ENCODE results near the gene NFIB. TPM values are rescaled to one million over a fixed set of nuclear protein-coding genes. Genes with fewer than 3 reads are reported as not detected.

The NFIB gene
- total RNA-seq, 1 donor from 2014 or later = 119 TPM

DNA sequence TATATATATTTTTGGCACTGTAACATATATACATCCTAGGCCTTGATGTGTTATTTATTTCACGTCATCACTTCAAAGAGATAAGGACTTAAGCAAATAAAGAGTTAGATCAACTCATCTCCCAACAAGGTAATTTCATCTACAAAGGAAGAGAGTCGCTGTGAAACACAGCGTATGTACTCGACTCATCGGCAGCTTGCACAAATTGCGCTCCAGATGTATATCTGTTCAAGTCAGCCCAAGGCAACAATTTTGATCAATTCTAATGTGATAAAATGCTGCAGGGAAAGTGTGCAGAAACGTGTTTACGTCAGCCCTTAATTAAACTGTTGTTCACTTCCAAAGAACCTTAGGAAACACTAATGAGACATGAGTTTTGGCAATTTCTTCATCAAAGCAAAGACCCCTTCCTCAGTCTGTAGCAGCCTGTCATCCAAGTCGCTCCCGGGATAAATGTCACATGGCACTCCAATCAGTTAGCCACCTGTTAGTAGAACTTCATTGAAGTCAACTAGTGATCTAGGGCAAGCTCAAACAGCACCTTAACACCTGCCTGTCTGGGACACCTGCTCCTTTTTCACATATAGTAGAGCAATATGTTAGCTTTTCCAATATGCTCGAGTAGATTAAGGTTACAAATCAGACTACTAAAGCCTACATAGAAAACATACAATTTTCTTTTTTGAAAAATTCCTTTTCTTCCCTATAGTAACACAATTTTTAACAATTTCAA is 182.4 kb downstream of the NFIB start:
- no peak for DNase-seq (ENCODE audit: extremely low read depth, low read depth, low spot score)

DNA sequence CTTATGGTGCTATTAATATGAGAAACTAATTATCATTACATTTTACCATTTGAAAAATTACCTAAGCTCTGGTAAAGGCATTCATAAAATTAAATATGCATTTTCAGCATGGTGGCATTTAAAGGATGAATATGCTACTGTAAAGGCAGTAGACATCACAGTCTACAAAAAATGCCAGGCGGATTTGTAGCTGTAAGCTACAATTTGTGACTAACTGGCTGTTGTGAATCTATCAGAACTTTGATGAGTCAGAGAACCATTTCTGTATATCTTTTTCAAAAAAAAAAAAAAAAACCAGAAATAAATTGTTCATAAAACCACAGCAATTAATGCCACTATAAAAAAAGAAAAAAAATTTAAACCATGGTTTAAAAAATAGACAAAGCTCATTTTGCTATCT is 186.3 kb downstream of the NFIB start:
- no peak for DNase-seq (ENCODE audit: extremely low read depth, low read depth, low spot score)

DNA sequence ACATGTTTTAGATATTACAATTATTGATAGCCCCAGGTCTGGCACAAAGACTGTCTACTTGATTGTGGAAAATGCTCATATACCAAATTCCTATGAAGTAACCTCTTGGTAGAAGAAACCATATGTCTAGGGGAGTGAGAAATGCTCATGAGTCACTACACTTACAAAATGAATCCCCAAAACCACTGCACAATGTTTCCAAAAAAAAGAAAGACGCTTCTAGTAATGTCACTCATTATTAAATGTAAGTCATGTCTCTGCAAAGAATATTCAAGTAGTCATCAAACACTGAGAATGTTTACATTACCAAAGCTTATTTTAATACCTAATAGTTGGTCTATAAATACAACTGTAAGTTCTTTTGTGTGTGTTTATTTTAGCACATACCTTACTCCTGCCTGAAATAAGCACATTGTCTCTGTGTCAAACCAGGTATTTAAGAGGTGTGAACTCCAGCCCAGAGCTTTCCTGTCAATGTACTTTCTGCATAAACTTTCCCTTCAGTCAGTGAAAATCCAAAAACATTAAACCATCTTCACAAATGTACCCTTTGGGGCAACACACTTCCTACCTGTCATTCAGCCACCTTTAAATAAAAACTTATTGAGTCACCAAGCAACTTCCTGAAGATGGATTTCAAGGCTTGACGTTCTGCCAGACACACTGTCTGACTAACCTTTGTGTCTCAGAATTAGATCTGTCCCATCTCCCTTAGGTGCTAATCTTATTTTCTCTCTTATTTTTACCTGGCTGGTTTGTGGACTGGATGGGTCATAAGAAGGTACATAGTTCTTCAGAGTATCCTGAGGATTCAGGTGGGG is 194.0 kb downstream of the NFIB start:
- DNase-seq (ENCODE audit: extremely low read depth, low read depth, low spot score) = no peak

DNA sequence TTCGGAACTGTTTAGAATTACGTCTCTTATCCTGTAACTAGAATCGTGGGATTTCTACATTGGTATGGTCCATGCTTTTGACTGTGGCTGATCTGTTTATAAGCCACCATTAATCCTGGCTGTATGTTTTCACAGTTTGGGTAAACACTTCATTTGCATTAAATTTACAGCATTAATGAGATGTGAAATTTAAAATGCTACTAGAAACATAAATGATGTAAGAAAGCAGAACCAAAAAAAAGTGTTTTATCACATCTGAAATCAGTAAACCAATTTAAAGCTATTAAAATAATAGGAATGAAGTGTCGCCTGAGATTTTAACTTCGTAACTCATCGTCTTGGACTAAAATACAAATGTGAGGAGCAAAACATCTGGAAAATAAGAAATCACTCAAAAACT is 201.7 kb downstream of the NFIB start:
- no peak for DNase-seq (ENCODE audit: extremely low read depth, low read depth, low spot score)

DNA sequence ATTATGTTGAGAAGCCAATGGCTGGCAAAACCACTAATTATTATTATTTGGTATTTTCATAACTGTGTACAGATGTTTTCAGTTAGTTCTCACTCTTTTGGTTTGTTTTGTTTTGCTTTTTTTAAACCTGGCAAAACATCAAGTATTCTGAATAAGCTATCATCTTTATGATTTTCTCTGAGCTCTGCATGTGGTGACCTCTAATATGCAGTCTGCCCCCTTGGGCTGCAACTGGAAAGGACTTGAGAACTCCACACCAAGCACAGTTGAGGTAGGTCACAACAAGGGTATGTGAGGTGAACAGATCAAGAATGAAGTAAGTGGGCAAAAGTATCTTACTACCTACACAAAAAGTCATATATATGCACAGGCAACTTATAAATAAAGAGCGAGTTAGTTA is 202.2 kb downstream of the NFIB start:
- DNase-seq (ENCODE audit: extremely low read depth, low read depth, low spot score) = no peak

DNA sequence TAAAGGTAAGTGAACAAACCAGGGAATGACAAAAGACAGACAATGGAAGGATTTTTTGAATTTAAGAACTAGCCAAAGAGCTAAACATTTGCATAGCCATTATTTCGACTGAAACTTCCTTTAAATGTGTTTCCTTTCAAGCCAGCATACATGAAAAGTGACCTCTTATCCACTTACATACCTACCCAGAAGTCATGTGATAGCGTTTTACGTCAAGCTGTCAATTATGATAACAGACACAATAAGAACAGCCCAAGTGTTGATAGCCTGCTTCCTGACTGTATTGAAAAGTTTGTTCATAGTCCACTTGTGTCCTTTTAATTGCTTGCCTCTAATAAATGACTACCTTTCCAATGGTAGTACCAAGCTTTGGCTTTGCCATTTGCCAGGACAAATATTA is 206.0 kb downstream of the NFIB start:
- peak; percentile 90 for DNase-seq (ENCODE audit: extremely low read depth, low read depth, low spot score)

DNA sequence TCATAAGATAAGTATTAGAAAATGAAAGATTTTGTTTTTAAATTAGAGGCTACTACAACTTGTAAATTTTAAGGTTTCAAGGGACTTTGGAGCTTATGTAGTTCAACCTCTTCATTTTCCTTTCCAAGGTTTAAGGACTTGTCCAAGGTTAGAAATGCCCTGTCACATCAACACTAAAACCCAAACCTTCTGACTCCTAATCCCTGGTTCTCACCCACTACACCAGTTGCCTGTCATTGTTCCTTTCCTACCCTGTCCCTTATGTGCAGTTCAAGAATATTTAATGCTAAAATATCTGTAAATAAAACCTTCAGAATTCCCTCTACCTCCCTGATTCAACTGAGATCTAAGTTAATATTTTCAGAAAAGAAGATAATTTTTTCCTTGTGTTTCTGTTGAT is 206.4 kb downstream of the NFIB start:
- no peak for DNase-seq (ENCODE audit: extremely low read depth, low read depth, low spot score)

DNA sequence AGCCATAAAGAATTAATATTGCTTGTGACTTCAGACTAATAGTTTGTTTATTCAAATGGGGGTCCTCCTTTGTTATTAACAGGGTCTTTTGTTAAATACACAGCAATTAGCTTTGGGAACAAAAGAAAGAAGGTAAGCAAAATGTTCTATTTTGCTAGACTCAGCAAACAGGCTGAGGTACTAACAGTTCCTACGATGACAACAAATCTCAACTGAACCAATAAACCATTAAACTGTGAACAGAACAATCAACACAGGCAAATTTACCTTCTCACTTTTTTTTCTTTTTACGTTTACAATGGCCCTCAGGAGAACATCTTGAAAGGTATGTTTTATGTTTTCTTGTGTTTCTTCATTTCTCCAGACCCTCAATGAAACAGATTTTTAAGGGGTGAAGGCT is 207.2 kb downstream of the NFIB start:
- no peak for DNase-seq (ENCODE audit: extremely low read depth, low read depth, low spot score)

DNA sequence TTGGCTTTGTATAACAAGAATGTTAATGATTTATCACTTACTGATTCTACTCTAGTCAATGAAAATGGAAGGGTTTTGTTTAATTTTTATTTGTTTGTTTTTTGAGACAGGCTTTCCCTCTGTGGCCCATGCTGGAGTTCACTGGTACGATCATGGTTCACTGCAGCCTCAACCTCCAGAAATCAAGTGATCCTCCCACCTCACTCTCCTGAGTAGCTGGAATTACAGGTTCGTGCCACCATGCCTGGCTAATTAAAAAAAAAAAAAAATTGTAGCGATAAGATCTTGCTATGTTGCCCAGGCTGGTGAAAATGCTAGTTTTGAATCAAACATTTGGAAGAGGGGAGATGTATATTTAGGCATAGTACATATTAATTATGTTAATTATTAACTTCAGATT is 209.4 kb downstream of the NFIB start:
- no peak for DNase-seq (ENCODE audit: extremely low read depth, low read depth, low spot score)

DNA sequence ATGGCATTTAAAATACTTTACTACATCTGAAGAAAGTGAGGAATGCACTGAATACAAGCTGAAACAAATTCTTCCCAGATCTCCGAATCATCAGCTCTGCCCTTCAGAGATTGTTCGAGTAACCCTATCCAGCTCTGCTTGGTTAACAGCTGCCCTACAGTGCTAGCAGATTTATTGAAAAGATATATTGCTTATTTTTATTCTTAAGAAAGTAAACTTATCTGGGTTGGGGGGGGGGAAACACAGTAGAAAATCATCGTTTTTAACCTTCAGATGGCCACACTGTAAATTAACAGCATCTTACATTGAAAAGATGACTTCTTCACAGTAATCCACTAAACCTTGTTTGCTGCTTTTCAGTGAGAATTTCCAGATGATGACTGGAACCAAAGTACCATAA is 210.8 kb downstream of the NFIB start:
- no peak for DNase-seq (ENCODE audit: extremely low read depth, low read depth, low spot score)

DNA sequence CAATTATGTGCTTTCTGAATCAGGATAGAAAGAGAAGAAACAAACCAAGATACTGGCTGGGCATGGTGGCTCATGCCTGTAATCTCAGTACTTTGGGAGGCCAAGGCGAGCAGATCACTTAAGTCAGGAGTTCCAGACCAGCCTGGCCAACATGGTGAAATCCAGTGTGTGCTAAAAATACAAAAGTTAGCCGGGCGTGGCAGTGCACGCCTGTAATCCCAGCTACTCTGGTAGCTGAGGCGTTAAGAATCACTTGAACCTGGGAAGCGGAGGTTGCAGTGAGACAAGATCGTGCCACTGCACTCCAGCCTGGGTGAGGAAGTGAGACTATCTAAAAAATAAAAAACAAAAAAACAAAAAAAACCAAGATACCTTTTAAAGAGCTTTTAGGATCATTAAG is 214.2 kb downstream of the NFIB start:
- no peak for DNase-seq (ENCODE audit: extremely low read depth, low read depth, low spot score)

DNA sequence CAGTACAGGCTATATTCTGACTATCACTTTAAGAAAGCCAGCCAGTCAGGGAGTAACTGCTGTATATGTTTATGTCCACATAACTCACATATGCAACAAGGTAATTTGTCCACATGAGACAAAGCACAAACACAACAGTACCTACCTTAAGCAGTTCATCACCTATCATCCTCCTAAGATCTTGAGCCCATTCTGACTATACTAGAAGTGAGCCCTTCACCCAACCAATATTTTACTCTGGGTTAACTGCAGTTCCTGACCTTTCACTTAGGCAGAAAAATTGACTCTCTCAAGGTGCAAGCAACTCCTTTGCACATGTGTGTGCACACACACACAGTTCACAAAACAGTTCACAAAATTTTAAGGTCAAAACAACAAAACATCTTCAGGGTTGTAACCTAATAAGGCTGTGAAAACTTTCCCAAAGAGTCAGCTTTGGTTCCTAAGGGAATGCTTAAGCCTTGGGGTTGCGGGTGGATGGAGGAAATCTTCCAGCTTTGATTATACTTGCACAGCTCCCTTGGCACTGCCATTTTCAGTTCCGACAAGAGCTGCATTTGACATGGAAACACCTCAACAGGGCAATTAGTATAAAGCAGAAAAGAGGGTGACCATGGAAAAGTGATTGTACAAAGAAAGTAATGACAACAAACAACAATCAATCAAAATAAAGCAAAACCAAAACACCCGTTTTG is 215.3 kb downstream of the NFIB start:
- no peak for DNase-seq (ENCODE audit: extremely low read depth, low read depth, low spot score)

DNA sequence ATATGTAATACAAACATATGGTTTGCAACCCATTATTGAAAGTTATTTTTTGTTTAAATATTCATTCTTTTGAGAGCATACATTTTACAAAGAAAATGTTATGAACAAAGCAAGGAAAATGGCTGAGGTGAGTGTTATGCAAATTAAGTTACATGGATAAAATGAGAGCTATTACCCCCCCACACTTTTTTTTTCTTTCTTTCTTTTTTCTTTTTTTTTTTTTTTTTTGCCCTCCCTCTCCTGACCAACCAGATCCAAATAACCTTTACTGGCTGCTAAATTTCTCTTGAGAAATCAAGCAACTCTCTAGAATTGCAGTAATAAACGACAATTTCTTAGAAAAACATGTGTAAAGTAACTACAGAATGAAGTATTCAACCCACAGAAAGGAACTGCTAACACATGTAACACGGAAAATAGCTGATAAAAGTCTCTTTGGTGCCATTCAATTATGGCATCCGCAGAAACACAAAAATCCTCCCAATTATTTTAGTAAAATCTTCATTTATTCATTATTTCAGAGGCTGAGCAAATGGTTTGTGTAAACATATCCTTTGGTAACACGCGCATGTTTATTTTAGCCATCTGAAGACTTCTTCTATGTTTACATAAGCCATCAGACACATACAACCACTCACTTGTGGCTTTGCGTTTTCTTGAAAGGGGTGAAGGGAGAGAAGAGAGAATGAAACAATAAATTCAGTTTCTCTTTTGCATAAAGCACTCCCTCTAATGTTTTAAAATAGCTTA is 216.1 kb downstream of the NFIB start:
- no peak for DNase-seq (ENCODE audit: extremely low read depth, low read depth, low spot score)

DNA sequence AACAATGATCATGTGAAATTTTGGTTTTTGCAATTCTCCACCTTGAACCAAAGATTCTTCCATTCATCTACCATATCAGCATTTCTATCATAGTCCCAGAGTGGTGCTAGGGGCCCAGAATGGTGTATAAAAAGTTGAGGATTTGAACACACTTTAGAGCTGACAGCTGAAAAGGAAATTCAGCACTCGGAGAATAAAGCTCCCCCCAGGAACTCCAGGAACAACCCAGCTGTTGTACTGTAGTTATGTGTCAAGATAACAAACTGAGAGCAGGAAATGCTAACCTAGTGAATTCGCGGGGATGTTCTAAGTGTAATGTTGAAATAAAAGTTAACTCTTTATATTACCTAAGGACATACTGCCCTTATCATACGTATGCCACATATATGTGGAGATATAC is 216.7 kb downstream of the NFIB start:
- DNase-seq (ENCODE audit: extremely low read depth, low read depth, low spot score) = peak; percentile 74

DNA sequence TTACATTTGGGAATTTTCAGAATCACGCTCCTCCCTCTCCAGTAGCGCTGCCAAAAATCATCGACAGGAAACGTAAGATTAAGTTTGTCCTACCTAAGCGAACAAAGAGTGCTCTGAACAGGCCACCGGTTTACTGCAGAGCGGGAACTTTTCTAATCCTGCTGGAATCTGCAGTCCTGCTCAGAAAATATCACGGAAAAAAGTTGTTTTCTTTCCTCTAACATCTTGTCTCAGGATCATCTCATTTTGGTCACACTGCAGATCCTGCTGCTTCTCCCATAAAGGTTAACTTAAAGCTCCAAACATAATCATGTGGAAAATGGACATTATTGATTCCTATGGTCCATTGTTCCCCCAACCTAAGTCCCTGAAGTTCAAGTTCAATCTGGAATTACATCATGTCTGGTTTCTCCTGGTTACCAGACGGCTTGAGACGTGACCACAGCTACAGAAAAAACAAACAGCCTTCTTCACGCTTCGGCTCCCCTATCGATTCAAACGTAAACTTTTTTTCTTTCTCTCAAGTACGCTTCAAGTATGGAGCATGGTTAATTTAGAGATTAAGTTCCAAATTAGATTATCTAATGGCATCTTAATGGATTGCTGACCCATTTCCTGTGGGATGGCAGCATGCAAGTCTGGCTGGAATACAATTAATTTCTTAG is 217.6 kb downstream of the NFIB start:
- DNase-seq (ENCODE audit: extremely low read depth, low read depth, low spot score) = peak; percentile 95

DNA sequence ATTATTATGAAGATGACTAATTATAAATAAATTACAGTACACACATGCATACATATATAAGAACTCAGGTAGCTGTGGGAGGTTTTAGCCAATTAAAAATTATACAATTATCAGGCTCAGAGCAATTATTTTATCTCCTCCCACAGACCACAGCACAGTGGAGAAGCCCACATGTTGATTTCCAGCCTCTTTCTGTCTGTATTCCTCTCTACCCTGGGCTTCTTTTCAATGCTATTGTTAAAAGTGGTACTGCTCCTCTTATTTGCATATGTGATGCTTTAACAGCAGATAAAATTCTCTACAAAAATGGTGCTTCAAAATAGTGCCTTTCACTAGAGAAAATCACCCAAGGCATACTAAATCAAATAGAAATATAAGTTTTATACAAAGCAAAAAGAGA is 218.7 kb downstream of the NFIB start:
- DNase-seq (ENCODE audit: extremely low read depth, low read depth, low spot score) = no peak

DNA sequence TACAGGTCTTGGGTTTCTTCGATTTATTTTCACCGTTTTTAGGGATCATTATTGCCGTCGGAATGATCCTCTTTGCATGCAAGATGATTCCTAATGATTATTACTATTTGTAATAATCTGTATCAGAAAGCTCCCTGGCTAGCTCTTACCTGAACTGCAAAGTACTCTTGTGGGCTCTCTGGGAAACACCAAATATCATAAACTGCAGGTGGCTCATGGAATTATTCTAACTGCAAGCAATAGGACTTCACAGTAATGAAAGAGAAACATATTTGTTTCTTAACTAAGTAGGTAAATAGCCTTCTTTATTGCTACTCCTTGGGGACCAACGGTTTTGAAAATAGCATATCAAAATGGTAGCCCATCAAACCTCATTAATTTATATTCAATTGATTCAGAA is 219.4 kb downstream of the NFIB start:
- no peak for DNase-seq (ENCODE audit: extremely low read depth, low read depth, low spot score)

DNA sequence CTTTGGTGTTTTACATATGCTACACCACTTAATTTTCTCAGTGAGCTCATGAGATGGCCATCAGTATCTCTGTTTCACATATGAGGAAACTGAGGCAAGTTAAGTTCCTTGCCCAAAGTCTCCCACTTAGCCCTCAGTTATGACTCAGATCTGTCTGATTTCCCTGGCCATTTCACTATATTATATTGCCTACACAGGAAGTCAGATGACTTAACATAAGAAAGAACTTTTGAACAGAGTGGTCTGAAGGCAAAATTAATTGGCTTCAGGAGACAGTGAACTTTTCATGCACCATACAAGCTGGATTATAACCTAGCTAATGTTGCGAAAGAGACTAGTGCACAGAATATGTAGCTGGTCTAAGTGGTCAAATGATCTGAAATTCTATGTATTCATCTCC is 221.6 kb downstream of the NFIB start:
- no peak for DNase-seq (ENCODE audit: extremely low read depth, low read depth, low spot score)

DNA sequence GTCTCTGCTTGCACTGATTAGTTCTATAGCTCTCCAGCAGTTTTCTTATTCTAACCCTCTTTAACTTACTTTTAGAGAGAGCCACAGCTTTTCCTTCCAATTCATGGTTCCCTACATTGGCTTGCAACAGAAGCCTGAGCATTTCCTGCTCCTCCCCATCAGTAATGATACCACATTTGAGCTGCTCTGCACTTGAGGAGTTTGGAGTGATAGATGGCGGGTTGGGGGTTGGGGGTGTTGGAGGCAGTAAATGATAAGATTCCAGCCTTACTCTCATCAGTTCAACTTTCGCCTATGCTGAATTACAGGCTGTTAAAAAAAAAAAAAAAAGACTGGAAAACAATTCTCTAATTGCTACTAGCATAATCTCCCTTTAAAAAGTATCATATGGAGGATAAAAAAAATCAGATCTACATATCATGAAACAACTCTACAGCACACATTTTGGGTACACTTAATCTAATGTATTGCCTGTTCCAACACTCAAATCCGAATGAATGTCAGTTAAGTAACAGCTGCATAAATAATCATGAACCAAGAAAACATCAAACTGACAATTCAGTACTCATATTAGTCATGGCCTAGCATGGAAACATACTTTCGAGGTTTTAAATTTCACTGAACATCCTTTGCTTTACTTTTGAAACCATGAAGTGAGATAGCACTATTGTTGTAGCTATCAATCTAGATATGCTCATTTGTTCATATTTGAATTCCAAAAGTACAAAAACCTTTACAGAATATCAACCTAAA is 224.7 kb downstream of the NFIB start:
- DNase-seq (ENCODE audit: extremely low read depth, low read depth, low spot score) = no peak

DNA sequence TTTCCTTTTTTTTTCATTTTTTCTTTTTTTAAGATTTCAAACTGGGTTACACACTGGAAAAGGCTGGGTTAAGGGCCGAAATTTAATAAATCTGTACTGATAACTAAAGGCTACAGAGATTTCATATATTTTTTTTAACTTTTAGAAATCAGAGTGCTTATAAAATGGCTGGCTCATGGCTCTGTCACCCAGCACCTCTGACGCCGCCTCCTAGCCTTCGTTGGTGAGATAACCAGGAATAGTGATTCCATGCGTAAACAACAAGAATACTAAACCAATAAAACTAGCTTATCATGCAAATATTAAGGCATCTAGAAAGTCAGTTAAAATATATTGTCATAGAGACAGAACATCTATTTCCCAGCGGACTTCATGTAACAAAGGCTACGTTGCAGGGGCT is 226.4 kb downstream of the NFIB start:
- no peak for DNase-seq (ENCODE audit: extremely low read depth, low read depth, low spot score)

All from glomerular endothelial cell (primary cell).